ENCODE data around the gene RANBP17.
A peak's percentile ranks its signal among the peaks of the same experiment; 100 is the strongest.
"Not testable (repeated sequence)": the region's sequence is repeated elsewhere in the genome, so short reads cannot be mapped to it uniquely, and the experiment has no call there.

The RANBP17 gene

GRCh38 chr5:171178190-171178589 lies 316.4 kb downstream of the RANBP17 start:
- not testable (repeated sequence) for H3K4me3 ChIP-seq (ENCODE audit: low read length); DNase-seq (ENCODE audit: low read depth, low spot score)

GRCh38 chr5:171188016-171188415 lies 326.2 kb downstream of the RANBP17 start:
- H3K4me3 ChIP-seq (ENCODE audit: low read length), result no peak overlapping the region
- no peak for DNase-seq (ENCODE audit: low read depth, low spot score)

GRCh38 chr5:171189442-171189841 lies 327.6 kb downstream of the RANBP17 start:
- DNase-seq (ENCODE audit: low read depth, low spot score), result no peak
- no peak overlapping the region for H3K4me3 ChIP-seq (ENCODE audit: low read length)

GRCh38 chr5:171192111-171192510 lies 330.3 kb downstream of the RANBP17 start:
- H3K4me3 ChIP-seq (ENCODE audit: low read length), result no peak overlapping the region
- DNase-seq (ENCODE audit: low read depth, low spot score), result no peak

- H3K4me3 ChIP-seq (ENCODE audit: low read length), result no peak overlapping the region
- no peak for DNase-seq (ENCODE audit: low read depth, low spot score)
Observed at GRCh38 chr5:171201310-171201709, 339.5 kb downstream of the RANBP17 start.

- DNase-seq (ENCODE audit: low read depth, low spot score), result no peak
- H3K4me3 ChIP-seq (ENCODE audit: low read length), result no peak overlapping the region
Observed at GRCh38 chr5:171205375-171205774, 343.6 kb downstream of the RANBP17 start.

- peak; percentile 47 for DNase-seq (ENCODE audit: low read depth, low spot score)
- H3K4me3 ChIP-seq (ENCODE audit: low read length), result no peak overlapping the region
Observed at GRCh38 chr5:171207256-171207847, 345.5 kb downstream of the RANBP17 start.

- no peak for DNase-seq (ENCODE audit: low read depth, low spot score)
- no peak overlapping the region for H3K4me3 ChIP-seq (ENCODE audit: low read length)
Observed at GRCh38 chr5:171221916-171222315, 360.1 kb downstream of the RANBP17 start.

- H3K4me3 ChIP-seq (ENCODE audit: low read length), result no peak overlapping the region
- DNase-seq (ENCODE audit: low read depth, low spot score), result no peak
Observed at GRCh38 chr5:171223927-171224326, 362.1 kb downstream of the RANBP17 start.

- DNase-seq (ENCODE audit: low read depth, low spot score), result no peak
- H3K4me3 ChIP-seq (ENCODE audit: low read length), result no peak overlapping the region
Observed at GRCh38 chr5:171226096-171226754, 364.4 kb downstream of the RANBP17 start.

- no peak for DNase-seq (ENCODE audit: low read depth, low spot score)
- H3K4me3 ChIP-seq (ENCODE audit: low read length), result no peak overlapping the region
Observed at GRCh38 chr5:171226864-171227263, 365.0 kb downstream of the RANBP17 start.

- no peak for DNase-seq (ENCODE audit: low read depth, low spot score)
- H3K4me3 ChIP-seq (ENCODE audit: low read length), result no peak overlapping the region
Observed at GRCh38 chr5:171236651-171237050, 374.8 kb downstream of the RANBP17 start.

- H3K4me3 ChIP-seq (ENCODE audit: low read length), result no peak overlapping the region
- DNase-seq (ENCODE audit: low read depth, low spot score), result no peak
Observed at GRCh38 chr5:171242521-171242920, 380.7 kb downstream of the RANBP17 start.

GRCh38 chr5:171246231-171246630 lies 384.4 kb downstream of the RANBP17 start:
- no peak for DNase-seq (ENCODE audit: low read depth, low spot score)
- no peak overlapping the region for H3K4me3 ChIP-seq (ENCODE audit: low read length)

GRCh38 chr5:171249460-171249859 lies 387.6 kb downstream of the RANBP17 start:
- no peak for DNase-seq (ENCODE audit: low read depth, low spot score)

GRCh38 chr5:171250738-171251137 lies 388.9 kb downstream of the RANBP17 start:
- H3K4me3 ChIP-seq (ENCODE audit: low read length), result no peak overlapping the region
- no peak for DNase-seq (ENCODE audit: low read depth, low spot score)

More at GRCh38 chr5:171249460-171249859, 387.6 kb downstream of the RANBP17 start:
- no peak overlapping the region for H3K4me3 ChIP-seq (ENCODE audit: low read length)

GRCh38 chr5:171251519-171251918 lies 389.7 kb downstream of the RANBP17 start:
- H3K4me3 ChIP-seq (ENCODE audit: low read length), result no peak overlapping the region
- DNase-seq (ENCODE audit: low read depth, low spot score), result no peak

GRCh38 chr5:171252674-171253073 lies 390.9 kb downstream of the RANBP17 start:
- DNase-seq (ENCODE audit: low read depth, low spot score), result no peak
- H3K4me3 ChIP-seq (ENCODE audit: low read length), result no peak overlapping the region

GRCh38 chr5:171258737-171259415 lies 397.1 kb downstream of the RANBP17 start:
- DNase-seq (ENCODE audit: low read depth, low spot score), result no peak
- H3K4me3 ChIP-seq (ENCODE audit: low read length), result no peak overlapping the region

GRCh38 chr5:171261361-171261760 lies 399.5 kb downstream of the RANBP17 start:
- no peak for DNase-seq (ENCODE audit: low read depth, low spot score)
- H3K4me3 ChIP-seq (ENCODE audit: low read length), result no peak overlapping the region
